Embryonic facial prominence (tissue), 1 donor: ENCODE measurements around the gene ADAMTSL4.
A peak's percentile ranks its signal among the peaks of the same experiment; 100 is the strongest.

ENCODE experiments used
- DNase-seq: peaks from one replicate; pipeline ENCODE4 v3.0.0-alpha.2; 2016; ENCODE audit errors: extremely low spot score

The ADAMTSL4 gene

DNA sequence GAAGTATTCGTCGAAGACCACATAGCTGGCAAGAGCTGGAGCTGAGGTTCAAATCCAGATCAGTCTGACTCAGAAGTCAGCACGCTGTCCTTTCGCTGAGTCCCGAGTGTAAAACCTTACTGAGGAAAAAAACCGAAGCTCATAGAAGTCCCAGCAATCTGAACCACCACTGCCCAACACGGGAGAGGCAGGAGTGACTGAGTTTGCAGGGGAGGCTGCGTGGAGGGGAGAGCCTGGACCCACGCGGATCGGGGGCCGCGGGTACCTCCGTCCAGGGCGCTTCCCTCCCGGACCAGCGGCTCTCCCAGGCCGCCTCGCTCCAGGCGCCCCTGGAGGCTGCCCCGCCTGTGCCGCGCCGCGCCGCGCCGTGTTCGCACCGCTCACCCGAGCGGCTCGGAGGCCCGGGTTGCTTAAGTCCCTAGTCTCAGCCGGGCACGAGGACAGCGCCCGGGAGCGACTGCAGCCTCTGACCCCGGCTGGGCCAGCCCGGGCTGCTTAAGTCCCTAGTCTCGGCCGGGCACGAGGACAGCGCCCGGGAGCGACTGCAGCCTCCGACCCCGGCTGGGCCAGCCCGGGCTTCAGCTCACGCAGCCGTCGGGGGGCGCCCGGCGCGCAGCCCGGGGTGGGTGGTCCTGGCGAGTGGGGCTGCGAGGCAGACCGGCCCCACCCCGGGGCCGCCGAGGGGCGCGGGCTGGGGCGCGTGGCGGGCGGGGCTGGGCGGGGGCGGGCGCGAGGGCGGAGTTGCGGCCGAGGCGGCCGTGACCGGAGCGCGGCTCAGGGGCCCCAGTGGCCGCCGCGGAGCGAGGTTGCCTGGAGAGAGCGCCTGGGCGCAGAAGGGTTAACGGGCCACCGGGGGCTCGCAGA lies at the start of gene ADAMTSL4:
ADAMTSL4 (plus strand) TSS at position 777 of the 864 bp plus-strand sequence. CDS start 2,881 bp downstream, outside the sequence.
- no peak for DNase-seq

DNA sequence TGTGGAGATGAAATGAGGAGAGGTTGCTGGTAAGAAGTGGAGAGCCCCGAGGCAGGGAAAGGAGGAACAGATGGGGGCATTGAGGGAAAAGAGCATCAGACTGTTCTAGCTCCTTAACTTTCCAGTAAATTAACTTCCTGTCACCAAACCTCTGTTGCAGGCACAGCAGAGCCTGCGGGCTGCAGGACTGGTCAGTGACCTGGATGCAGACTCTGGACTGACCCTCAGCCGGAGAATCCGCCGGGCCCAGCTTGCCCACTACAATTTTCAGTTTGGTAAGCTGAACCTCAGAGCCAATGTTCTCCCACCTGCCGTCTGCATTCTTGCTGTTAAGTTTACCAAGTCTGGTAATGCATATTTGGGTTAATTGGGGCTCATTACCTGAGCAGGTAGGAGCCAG lies 43.8 kb upstream of the ADAMTSL4 start:
- no peak for DNase-seq

DNA sequence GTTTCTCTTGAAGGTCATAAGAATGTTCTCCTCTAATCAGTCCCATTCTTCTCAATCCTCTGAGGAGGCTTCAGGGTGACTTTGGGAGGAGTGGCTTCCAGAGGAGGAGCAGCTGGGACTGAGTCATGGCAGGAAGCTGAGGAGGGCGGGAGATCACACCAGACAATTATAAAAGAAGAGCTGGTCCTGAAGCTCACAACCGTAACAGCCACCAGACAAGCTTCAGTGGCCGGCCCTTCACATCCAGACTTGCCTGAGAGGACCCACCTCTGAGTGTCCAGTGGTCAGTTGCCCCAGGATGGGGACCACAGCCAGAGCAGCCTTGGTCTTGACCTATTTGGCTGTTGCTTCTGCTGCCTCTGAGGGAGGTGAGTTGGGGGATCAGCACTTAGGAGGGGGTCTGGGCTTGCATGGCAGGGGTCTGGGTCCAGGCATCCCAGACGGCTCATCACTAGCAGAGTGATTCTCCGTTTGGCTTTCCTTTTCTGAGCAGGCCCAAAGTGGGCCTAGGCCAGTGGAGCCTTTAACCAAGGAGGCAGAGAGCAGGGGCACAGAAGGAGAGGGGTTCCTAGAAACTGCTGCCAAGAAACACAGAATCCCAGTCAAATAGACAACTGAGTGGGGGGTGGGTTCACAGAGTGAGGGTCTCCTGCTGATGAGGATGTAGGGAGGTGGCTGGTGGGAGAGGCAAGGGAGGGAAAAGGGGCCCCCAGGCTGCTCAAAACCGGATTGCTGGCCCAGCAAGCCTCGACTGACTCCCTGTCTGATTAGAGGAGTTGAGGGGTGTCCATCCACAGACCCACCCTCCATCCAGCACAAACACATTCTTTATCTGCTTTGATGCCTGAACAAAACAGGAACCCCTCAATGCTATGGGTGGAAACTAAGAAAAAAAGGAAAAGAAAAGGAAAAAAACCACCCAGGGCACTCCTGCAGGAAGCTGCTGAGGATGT lies 41.0 kb upstream of the ADAMTSL4 start, which contains the start of gene ECM1:
ECM1 (plus strand) TSS at position 198 of the 953 bp plus-strand sequence; CDS start at position 299, 101 bp downstream.
- DNase-seq = no peak

DNA sequence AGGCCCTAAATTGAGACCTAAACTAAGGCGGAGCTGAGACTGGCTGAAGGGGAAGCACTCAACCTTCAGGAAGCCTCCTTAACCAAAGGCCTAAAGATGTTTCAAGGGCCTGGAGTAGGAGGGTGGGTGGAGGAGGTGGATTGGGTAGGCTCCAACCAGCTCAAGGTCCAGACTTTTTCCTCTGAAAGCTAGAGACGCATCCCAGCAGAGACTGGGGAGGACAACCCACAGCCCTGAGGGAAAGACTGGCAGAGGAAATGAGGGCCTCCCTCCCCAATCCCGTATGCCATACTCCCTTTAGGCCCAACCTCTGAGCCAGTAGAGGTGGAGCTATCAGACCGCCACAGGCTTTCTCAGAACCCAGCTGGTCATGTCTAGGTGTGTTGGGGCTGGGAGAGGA lies 40.2 kb upstream of the ADAMTSL4 start:
- DNase-seq = no peak

- no peak for DNase-seq
These were observed 37.7 kb upstream of the ADAMTSL4 start for GRCh38 chr1:150511551-150511950.

DNA sequence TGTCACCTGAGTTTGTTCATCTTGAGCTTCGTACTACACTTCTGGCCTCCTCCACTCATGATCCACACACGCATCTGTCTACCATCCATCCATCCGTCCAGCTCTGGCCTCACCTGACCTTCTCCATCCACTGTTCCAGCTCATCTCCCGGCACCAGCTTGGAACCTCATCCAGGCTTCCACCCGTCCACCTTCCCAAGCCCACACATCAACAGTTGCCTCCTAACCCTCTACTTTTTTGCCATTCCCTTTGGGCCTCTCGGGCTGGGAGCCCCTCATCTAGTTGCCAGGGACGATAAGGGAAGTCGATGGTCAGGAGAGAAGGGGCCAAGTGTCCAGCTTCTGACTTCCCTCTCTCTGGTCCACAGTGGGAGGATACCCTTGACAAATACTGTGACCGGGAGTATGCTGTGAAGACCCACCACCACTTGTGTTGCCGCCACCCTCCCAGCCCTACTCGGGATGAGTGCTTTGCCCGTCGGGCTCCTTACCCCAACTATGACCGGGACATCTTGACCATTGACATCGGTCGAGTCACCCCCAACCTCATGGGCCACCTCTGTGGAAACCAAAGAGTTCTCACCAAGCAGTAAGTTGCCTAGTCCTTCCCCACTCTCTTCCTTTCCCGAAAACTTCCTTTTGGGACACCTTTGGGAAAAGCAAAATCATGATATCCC lies 37.1 kb upstream of the ADAMTSL4 start:
- no peak for DNase-seq

DNA sequence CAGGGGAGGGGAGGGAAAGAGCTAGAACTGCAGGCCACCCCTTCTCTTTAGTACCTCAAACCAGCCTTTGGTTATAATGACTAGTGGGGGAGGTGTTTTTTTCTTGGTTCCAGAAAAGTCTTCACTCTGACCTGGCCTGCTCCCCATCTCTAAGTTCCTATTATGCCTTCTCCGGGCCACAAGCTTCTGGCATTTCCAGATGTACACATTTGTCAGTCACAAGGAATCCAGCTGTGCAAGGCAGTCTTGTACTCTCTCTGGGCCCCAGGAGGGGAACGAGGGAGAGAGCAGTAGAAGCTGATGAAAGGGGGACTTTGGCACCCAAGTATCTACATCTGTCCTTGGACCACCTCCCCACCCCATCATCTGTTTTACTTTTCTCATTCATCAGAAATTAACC lies 36.4 kb upstream of the ADAMTSL4 start:
- no peak for DNase-seq

DNA sequence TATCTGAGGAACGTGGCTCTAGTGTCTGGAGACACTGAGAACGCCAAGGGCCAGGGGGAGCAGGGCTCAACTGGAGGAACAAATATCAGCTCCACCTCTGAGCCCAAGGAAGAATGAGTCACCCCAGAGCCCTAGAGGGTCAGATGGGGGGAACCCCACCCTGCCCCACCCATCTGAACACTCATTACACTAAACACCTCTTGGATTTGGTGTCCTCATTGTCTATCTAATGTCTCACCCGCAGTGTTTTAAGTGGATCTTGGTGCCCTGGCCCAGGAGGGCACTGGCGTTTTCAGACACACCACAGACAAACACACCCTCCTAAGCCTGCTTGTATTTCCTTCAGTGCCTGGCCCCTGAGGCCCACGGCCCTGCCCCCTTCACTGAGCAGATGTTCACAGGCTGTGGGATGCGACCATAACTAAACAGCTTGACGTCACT lies 35.8 kb upstream of the ADAMTSL4 start:
- no peak for DNase-seq

- no peak for DNase-seq
These were observed 34.9 kb upstream of the ADAMTSL4 start for GRCh38 chr1:150514260-150514659.

DNA sequence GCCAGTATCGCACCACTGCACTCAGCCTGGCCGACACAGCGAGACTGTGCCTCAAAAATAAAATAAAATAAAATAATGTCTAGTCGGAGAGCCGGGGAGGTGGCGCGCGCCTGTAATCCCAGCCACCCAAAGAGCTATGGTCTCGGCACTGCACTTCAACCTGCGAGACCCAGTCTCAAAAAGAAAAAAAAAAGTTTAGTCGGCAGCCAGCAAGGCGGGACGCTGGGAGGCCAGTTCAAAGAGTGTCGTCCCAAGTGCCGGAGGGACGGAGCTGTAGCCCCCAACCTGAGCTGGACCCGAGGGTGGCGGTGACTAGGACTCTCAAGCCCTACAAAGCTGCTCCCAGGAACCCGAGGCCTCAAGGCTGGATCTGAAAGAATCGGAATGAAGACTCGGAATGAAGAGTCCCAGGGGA lies 34.3 kb upstream of the ADAMTSL4 start:
- DNase-seq = no peak

- DNase-seq = peak; percentile 89
These were observed 33.7 kb upstream of the ADAMTSL4 start, which contains the start of gene FALEC for GRCh38 chr1:150515328-150516049. Gene FALEC (plus strand): TSS chr1:150515752.

GRCh38 chr1:150516050-150516591 lies 33.1 kb upstream of the ADAMTSL4 start:
- no peak for DNase-seq

DNA sequence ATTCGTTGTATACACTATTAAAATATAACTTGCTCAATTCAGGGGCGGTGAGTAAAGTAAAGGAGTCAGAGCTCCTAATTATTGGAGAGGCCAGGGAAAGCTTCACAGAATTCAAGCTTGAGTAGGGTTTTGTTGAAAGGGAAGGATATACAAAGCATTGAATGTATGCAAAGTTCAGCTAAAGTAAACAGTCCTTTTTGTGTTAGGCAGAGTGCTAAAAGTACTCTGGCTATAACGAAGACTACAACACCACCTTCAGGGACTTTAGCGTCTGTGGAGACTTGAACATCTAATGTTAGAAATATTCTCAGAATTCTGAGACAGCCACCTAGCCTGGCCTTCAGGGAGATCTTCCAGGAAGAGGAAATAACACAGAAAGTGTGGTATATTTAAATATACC lies 32.6 kb upstream of the ADAMTSL4 start:
- no peak for DNase-seq

DNA sequence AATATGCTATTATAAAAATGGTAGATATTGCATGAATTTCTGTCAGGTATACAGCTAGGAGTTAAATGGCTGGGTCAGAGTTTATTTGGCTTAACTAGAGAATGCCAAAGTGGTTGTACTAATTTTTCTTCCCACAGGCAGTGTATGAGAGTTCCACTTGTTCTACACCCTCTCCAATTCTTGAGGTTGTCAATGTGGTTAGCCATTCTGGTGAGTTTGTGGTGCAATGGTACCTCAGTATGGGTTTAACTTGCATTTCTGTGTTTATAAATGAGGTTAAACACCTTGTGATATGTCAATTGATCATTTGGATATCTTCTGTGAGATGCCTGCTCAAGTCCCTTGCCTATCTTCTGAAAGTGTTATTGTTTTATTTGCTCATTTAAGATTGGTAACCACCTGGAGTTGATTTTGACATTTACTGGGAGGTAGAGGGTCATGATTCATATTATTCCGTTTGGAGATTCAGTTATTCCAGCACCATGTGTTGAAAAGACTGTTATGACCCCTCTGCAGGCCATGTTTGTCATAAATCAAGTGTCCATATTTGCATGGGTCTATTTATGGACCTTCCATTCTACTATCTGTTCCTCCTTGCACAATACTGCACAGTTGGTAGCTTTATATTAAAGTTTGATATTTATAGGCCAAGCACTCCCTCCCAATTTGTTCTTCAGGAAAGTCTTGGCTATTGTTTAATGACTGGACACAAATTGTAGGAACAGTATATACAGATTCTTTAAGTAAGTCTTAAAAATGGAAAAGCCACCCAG lies 27.8 kb upstream of the ADAMTSL4 start:
- no peak for DNase-seq

- DNase-seq = no peak
These were observed 23.9 kb upstream of the ADAMTSL4 start for GRCh38 chr1:150525348-150525747.

- DNase-seq = no peak
These were observed 21.0 kb upstream of the ADAMTSL4 start for GRCh38 chr1:150528196-150528595.

DNA sequence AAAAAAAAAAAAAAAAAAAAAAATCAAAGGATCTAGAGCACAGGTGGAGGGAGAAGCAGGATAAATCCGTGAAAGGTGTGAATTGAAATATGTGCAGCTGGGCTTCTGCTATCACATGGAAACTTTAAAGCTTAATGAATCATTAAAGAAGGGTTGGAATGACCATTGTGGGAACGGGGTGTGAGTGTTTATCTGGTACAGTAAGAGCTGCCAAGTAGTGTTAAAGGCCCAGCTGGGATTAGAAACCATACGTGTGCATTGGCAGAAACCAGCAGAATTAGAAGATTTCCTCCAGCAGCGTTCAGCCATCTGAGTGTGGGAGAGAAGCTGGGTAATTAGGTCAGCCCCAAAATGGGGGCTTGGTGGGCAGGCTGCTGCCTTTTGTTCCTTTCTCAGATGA lies 20.2 kb upstream of the ADAMTSL4 start:
- DNase-seq = no peak

DNA sequence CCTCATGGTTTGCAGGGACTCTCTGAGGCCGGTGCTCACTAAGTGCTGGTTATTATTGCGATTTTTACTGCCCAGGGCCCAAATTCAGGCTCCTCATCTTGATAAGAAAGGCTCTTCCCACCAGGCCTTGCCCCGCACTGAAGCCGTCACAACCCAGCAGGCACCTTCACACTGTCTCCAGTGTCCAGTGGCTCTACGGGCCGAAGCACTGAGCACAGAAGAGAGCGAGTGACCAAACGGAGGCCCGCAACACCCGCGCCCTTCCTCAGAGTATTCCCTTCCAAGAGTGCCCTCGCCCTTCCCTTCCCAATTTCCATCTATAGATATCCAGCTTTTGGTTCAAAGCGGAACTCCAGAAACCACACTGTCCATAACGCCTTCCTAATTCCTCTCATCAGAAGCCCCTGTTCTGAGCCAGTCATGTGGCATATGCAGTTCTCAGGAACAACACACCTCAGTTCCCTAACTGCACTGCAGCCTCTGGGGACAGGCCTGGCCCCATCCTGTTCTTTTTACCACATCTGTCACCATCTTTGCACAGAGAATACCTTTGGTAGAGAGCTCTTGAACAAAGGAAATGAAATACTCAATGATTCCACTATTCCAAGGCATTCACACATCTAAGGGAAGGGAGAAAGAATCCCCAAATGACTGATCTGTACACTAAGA lies 18.6 kb upstream of the ADAMTSL4 start:
- DNase-seq = no peak

DNA sequence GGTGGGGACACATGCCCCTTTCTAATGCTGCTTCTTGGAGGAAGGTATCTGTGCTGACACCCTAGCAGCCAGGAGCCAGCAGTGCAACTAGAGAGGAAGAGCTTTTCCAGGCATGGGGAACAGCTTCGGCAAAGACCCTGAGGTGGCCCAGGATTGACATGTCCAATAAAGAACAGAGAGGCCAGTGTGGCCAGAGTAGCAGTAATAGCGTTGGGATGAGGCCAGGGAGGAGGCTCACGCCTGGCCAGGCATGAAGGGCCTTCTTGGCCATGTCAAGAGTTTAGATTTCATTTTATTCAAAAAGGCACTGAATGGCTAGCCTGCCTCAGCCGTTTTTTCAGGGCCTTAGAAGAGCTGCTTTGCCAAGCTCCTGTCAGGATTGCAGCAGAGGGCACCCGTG lies 16.3 kb upstream of the ADAMTSL4 start:
- no peak for DNase-seq
